ENCODE measurements around the gene BTBD8.

The BTBD8 gene

DNA sequence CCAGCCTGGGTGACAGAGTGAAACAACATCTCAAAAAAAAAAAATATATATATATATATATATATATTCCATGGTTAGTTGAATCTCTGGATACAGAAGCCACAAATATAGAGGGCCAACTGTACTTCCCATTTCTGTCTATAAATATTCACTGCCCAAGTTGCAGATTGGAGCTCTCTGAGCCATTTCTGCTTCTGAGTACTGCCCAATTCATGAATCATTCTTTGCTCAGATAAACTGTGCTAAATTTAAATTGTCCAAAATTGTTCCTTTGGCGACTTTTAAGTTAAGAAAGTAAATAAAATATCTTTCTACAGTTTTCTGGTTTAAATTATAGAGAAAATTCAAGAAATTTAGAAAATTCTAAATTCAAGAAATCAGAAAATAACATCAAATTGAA lies 114.4 kb downstream of the BTBD8 start:
- DNase-seq (ENCODE audit: low spot score), result no peak

DNA sequence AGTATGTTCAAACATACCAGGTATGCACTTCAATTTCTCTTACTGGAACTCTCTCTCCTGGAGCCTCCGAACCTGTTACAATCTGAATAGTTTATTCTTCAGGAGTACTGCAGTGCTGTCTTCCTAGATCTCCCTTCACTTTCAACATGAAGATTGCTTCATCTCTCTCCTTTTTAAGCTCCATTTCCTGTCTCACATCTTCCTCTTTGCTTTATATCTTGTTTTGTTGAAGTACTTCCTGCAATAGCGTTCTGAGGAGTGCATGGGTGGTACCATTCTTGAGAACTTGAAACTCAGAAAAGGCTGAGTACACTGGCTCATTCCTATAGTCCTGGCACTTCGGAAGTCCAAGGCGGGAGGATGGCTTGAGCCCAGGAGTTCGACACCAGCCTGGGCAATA lies 121.8 kb downstream of the BTBD8 start:
- no peak for DNase-seq (ENCODE audit: low spot score)

DNA sequence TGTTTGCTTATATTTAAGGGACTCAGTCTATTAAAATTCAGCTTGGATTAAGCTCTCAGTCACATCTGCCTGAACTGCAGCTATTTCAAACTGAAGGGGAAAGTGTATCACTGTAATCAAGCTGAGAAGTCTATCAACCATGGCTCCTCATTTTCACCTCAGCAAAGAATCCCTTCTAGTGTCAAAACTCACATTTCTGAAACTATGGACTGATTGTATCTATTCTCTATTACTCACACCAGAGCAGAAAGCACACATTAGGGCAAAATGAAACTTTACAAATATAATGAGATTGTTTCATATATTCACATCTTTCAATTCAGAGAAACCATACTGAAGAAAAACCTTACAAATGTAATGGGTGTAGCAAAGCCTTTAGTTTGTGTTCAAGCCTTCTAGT lies 123.0 kb downstream of the BTBD8 start:
- no peak for DNase-seq (ENCODE audit: low spot score)

DNA sequence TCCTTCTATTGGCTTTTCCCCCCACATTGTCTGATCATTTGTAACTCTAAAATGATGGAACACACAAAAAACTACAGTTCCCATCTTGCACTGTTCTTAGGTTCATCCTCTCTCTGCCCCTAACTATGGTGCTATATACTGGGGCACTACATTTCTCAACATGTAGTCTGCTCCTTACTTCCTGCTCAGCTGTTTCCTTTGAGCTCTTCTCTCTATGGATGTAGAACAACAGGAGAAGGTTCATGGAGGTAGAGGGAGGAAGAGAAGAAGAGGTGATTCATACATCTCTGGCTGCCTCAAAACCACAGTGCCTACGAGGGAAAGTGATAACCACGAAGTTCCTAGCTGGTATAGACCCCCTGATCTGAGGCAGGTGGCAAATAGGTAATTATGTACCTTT lies 130.6 kb downstream of the BTBD8 start:
- DNase-seq (ENCODE audit: low spot score), result no peak

DNA sequence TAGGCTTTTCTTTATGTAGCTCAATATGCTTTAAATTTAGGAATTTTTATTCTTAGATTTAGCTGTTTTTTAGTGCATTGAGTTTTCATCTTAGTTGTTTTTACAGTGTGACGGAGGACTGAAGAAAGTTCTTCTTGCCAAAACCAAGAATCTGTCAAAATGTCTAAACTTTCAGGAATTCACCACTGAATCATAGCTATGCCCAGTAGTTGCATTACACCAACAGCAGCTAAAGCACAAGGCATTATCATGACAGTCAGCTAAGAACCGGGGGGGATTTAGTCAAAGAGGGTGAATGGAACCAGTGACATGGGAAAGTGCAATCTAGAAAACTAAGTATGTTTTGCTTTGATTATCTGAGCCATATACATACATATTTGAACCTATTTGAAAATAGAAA lies 131.0 kb downstream of the BTBD8 start:
- no peak for DNase-seq (ENCODE audit: low spot score)

DNA sequence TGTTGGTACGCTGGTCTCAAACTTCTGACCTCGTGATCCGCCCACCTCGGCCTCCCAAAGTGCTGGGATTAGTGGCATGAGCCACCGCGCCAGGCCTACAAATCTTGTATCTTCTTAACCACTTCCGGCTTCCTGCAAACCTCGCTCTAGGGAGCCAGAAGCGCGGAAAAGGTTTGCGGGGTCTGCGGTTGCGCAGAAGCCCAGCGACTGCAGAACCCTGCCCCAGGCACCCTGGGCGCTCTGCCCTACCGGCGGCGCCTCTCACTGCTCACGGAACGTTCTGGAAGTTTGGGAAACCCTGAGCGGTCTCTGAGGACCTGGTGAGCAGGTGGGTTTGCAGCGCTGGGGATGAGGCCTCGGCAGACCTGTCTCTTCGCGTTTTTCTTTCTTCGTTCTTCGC lies 137.6 kb downstream of the BTBD8 start, which contains the start of gene C1orf146:
Gene C1orf146, plus strand, starts transcription at position 195 of the 400 bp plus-strand sequence. CDS start 13,506 bp downstream, outside the sequence.
- DNase-seq (ENCODE audit: low spot score), result no peak

DNA sequence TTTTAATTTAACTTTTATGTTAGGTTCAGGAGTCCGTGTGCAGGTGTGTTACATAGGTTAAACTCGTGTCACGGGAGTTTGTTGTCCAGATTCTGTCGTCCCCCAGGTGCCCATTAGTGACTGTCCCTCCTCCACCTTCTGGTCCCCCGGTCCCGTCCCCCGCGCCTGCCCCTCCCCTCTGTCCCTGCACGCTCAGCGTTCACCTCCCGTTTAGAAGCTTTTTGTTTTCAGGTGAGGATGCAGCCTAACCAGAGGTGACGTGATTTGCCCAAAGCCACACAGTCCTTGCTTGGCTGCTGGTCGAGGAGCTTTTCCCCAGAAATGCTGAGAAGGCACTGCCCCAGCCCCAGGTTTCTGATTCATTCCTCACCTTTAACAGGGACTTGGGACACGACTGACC lies 138.4 kb downstream of the BTBD8 start:
- DNase-seq (ENCODE audit: low spot score), result no peak

DNA sequence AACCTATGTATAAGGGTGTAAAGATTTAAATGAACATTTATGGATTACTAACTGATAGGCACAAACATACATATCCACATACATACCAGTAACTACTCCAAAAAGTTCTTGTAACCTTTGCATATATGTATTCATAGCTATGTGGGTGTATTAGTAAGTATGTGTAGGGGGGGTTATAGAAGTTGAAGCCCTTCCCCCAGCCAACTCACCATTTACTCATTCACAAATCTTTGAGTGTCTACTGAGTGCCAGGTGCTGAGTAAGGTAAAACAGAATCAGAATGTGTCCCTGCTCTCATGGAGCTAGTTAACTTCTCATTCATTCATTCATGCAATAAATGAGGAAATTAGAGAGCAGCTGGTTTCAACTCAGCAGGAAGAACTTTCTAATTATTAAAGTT lies 138.9 kb downstream of the BTBD8 start:
- DNase-seq (ENCODE audit: low spot score), result no peak

DNA sequence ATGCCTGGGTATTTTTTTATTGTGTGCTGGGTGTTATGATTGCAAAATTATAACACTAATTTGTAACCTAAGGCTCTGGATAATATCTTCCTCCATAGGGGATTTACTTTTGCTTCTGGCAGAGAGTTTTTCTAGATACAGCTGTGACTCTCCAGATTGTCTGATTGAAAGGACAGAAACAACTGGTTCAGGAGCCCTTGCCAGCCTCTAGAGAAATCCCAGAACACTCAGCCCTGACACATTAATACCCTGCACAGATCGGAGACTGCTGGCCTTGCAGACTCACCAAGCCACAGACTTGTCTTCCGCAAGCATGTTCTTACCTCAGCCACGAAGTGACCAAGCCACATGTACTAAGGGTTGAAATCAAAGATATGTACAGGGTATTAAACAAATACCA lies 148.3 kb downstream of the BTBD8 start:
- DNase-seq (ENCODE audit: low spot score), result no peak

DNA sequence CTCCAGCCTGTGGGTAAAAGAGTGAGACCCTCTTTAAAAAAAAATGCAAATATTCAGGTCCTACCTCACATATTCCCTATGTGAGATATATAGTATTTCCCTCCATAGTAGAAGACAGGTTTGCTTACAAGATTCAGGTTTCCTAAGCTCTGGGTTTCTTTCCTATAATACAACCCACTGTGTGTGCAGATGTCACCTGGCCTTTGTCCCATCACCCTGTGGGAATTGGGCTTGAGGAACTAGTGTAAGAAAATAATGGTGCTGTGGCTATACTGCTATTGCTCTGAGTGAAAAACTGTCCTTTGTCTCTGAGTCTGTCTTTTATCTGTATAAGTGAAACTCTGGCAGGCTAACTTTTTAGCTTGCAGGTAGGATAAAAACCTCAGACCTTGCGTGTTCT lies 150.6 kb downstream of the BTBD8 start:
- no peak for DNase-seq (ENCODE audit: low spot score)

All from HuH-7 (cell line).